Spleen (tissue), 11 donors: ENCODE data around the gene PLB1. TPM values are rescaled to one million over a fixed set of nuclear protein-coding genes. Genes with fewer than 3 reads are reported as not detected.

Experiments used
- DNase-seq: peaks from one replicate; pipeline ENCODE4 v3.0.0-alpha.2; 2020
- H3K27ac ChIP-seq, 8 donors: fragments of 200-600 bp; sonication (generic) in 7 of 8; 1 replicate in 4 of 8; 2 replicates in 4 of 8; pipeline versions ENCODE4 v1.5.0 to v1.8.0; 2016 to 2021; ENCODE audit warnings: inconsistent platforms in 4 of 8, mild to moderate bottlenecking in 4 of 8, moderate library complexity in 1 of 8
- H3K27me3 ChIP-seq, 7 donors: fragments of 200-600 bp; sonication (generic) in 6 of 7; replicated peaks in 1 of 7; 1 replicate in 4 of 7; 2 replicates in 3 of 7; pipeline versions ENCODE4 v1.5.0 to v1.8.0; 2016 to 2021; ENCODE audit warnings: inconsistent platforms in 3 of 7, mild to moderate bottlenecking in 1 of 7
- H3K36me3 ChIP-seq, 6 donors: fragments of 200-600 bp; sonication (generic) in 5 of 6; 1 replicate in 4 of 6; 2 replicates in 2 of 6; pipeline versions ENCODE4 v1.5.0 to v1.8.0; 2016 to 2021; ENCODE audit warnings: inconsistent platforms in 2 of 6
- H3K4me1 ChIP-seq, 6 donors: fragments of 200-600 bp; sonication (generic) in 5 of 6; 1 replicate in 3 of 6; 2 replicates in 3 of 6; pipeline versions ENCODE4 v1.5.0 to v1.8.0; 2016 to 2021; ENCODE audit warnings: inconsistent platforms in 3 of 6
- H3K4me3 ChIP-seq, 8 donors: fragments of 200-600 bp; sonication (generic) in 7 of 8; 1 replicate in 4 of 8; 2 replicates in 4 of 8; pipeline versions ENCODE4 v1.5.0 to v1.8.0; 2016 to 2021; ENCODE audit warnings: inconsistent platforms in 4 of 8, mild to moderate bottlenecking in 4 of 8, moderate library complexity in 2 of 8
- H3K9me3 ChIP-seq, 8 donors: fragments of 200-600 bp; sonication (generic) in 7 of 8; 1 replicate in 4 of 8; 2 replicates in 4 of 8; pipeline versions ENCODE4 v1.5.0 to v1.8.0; 2016 to 2021; ENCODE audit warnings: inconsistent platforms in 4 of 8
- POLR2A ChIP-seq, 3 donors: fragments of 450-650 bp; IDR thresholded peaks; one replicate each; pipeline ENCODE4 v1.5.1; 2017; ENCODE audit warnings: antibody characterized with exemption in 3 of 3, mild to moderate bottlenecking in 1 of 3
- POLR2AphosphoS5 ChIP-seq, 3 donors: sonication (generic); formaldehyde crosslinking; IDR thresholded peaks; one replicate each; pipeline ENCODE4 v1.5.1; 2017; ENCODE audit warnings: antibody characterized with exemption in 3 of 3
- WGBS, 5 donors: extraction: QIAGEN DNeasy Blood & Tissue Kit in 3 of 5; methylation state at CpG; one replicate each; pipeline versions ENCODE4 v1.1.5 to v1.1.7; 2013 to 2018; 5-methylcytosine and 5-hydroxymethylcytosine counted together
- intact Hi-C: fragments of 100-400 bp; cut with DNase I; formaldehyde crosslinking; loops from one replicate; pipeline ENCODE4 v1.15.0; 2023; ENCODE audit warnings: low total_unique reads
- polyA plus RNA-seq, 3 donors: library from polyadenylated mRNA; stranded (reverse); fragments of 200-250 nt; gene quantifications; one replicate each; pipeline ENCODE4 v1.2.1, GENCODE V29; 2013
- total RNA-seq, 7 donors: library from RNA; depleted of rRNA in 3 of 7; stranded (reverse); fragments of >200 nt in 3 of 7; fragmentation: NEBNext Ultra II Directional in 4 of 7; extraction: Animal tissue kit (Norgen Biotek cat#: 25700) in 4 of 7; gene quantifications; one replicate each; pipeline versions ENCODE4 v1.1.0 to v1.2.1, GENCODE V29; 2016 to 2021
- TF ChIP-seq, protein P1 (sequence below), 11 experiments: fragments of 200-600 bp in 7 of 11; fragments of 450-650 bp in 4 of 11; sonication (generic) in 4 of 11; IDR thresholded peaks in 8 of 11; conservative IDR thresholded peaks in 3 of 11; 1 replicate in 7 of 11; 2 replicates in 4 of 11; pipeline versions ENCODE4 v1.4.0 to v1.8.0; 2016 to 2021; ENCODE audit warnings: antibody characterized with exemption in 11 of 11, inconsistent platforms in 4 of 11, mild to moderate bottlenecking in 1 of 11
- donor health status: healthy with polysubstance abuse.
- donor health status: DM: no; HTN: no; CAD: no; lungs with moderate emphysema.
- donor health status: DM: no; HTN: no; CAD: no.
- donor health status: Bipolar disorder and iron deficiency.
- donor health status: healthy.
- donor health status: DM: no; HTN: no; CAD: no.
- donor health status: DM: yes; HTN: yes; CAD: no.

PLB1 gene
- total and polyA plus RNA-seq, 10 donors: 3.8 to 45.7 (median 13.9) TPM

GRCh38 chr2:28566521-28567041 lies 70.7 kb downstream of the PLB1 start:
- TF ChIP-seq POLR2A (IDR thresholded peaks at IDR 0.05) (no peak), POLR2AphosphoS5 (IDR thresholded peaks at IDR 0.05) (peak; percentile 68 to 90 (median 72))
- TF ChIP-seq, protein P1, sequence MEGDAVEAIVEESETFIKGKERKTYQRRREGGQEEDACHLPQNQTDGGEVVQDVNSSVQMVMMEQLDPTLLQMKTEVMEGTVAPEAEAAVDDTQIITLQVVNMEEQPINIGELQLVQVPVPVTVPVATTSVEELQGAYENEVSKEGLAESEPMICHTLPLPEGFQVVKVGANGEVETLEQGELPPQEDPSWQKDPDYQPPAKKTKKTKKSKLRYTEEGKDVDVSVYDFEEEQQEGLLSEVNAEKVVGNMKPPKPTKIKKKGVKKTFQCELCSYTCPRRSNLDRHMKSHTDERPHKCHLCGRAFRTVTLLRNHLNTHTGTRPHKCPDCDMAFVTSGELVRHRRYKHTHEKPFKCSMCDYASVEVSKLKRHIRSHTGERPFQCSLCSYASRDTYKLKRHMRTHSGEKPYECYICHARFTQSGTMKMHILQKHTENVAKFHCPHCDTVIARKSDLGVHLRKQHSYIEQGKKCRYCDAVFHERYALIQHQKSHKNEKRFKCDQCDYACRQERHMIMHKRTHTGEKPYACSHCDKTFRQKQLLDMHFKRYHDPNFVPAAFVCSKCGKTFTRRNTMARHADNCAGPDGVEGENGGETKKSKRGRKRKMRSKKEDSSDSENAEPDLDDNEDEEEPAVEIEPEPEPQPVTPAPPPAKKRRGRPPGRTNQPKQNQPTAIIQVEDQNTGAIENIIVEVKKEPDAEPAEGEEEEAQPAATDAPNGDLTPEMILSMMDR (IDR thresholded peaks at IDR 0.05 in 8 of 11, conservative IDR thresholded peaks at IDR 0.05 in 3 of 11): peak; percentile 98 to 100 (median 100)

DNA sequence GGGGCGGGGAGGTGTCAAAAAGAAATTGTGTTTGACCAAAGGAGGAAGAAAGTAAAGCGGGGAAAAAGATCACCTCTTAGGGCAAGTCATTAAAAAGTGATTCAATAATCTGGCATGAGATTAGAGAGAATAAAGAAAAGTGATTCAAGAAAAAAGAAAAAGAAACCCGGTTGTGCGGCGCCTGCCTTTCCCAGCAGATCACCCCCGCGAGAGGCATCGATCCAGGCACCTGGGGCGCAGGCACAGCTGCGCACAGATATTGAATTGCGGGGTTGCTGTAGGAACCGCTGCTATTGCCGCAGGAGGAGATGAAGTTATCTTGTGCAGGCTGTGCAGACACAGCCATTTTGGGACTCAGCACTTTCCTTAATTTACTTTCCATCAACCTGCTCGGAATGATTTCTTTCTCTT lies 71.2 kb downstream of the PLB1 start:
- H3K9me3 ChIP-seq: no peaks in the 10 kb centered on the region
- no peak for DNase-seq
- peak overlapping the region in 7 of 8 donors; percentile 32 to 81 (median 70) for H3K27ac ChIP-seq
- 1 to 3% (median 2%) methylated on average over 14 of the region's 14 CpGs for WGBS, 5 donors
- H3K27me3 ChIP-seq: no peaks in the 10 kb centered on the region
- intact Hi-C loops: no loop called here
- peak overlapping the region; percentile 33 to 66 (median 52) for H3K4me3 ChIP-seq
- no peak for TF ChIP-seq POLR2A (IDR thresholded peaks at IDR 0.05)
- TF ChIP-seq, protein P1 (IDR thresholded peaks at IDR 0.05 in 8 of 11, conservative IDR thresholded peaks at IDR 0.05 in 3 of 11): peak in 4 of 11 experiments; percentile 37 to 64 (median 52)
- no peaks in the 10 kb centered on the region for H3K36me3 ChIP-seq
- H3K4me1 ChIP-seq: peaks cover 0 to 22% (median 11%) of the 10 kb centered on the region in 6 donors

More at GRCh38 chr2:28566521-28567041, 70.7 kb downstream of the PLB1 start:
- peaks cover 0 to 22% (median 11%) of the 10 kb centered on the region in 6 donors for H3K4me1 ChIP-seq
- H3K9me3 ChIP-seq: no peaks in the 10 kb centered on the region
- intact Hi-C loops: no loop called here
- peak overlapping the region in 6 of 8 donors; percentile 37 to 81 (median 71) for H3K27ac ChIP-seq
- H3K27me3 ChIP-seq: no peaks in the 10 kb centered on the region
- H3K4me3 ChIP-seq: peak overlapping the region; percentile 33 to 66 (median 52)
- H3K36me3 ChIP-seq: no peaks in the 10 kb centered on the region
- DNase-seq: peak; percentile 98
- 0 to 1% (median 1%) methylated on average over 30 to 38 of the region's 38 CpGs for WGBS, 5 donors

DNA sequence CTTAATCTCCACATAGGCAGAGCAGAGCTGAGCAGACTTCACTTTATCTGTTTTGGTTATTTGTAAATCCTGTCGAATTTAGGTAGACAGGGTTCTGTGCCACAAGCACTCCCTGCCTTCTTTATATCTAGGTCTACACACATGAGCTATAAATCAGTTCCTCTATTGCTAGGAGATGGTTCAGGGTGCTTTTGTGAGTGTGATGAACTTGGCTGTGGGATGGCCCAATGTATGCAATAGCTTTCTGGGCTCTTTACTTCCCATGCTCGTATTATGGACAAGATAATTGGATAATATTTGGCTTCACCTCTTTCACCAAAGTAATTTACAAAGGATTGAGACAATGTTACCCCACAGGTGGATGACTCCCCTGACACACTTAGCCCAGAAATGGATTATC lies 72.2 kb downstream of the PLB1 start:
- Histone ChIP-seq H3K27ac (no peak overlapping the region), H3K4me3 (no peak overlapping the region), H3K9me3 (no peaks in the 10 kb centered on the region), H3K27me3 (no peaks in the 10 kb centered on the region), H3K36me3 (no peaks in the 10 kb centered on the region), H3K4me1 (peaks cover 0 to 22% (median 11%) of the 10 kb centered on the region in 6 donors)
- TF ChIP-seq, protein P1 (IDR thresholded peaks at IDR 0.05 in 8 of 11, conservative IDR thresholded peaks at IDR 0.05 in 3 of 11): no peak
- no peak for TF ChIP-seq POLR2AphosphoS5 (IDR thresholded peaks at IDR 0.05)
- TF ChIP-seq POLR2A (IDR thresholded peaks at IDR 0.05): no peak
- 77 to 92% (median 81%) methylated on average over 2 of the region's 2 CpGs for WGBS, 5 donors
- intact Hi-C loops: no loop called here
- DNase-seq: no peak

- WGBS, 5 donors: 67 to 88% (median 78%) methylated on average over 5 of the region's 5 CpGs
- Histone ChIP-seq H3K4me1 (peaks cover 0 to 22% (median 11%) of the 10 kb centered on the region in 6 donors), H3K36me3 (no peaks in the 10 kb centered on the region), H3K27me3 (no peaks in the 10 kb centered on the region), H3K9me3 (no peaks in the 10 kb centered on the region), H3K4me3 (no peak overlapping the region), H3K27ac (no peak overlapping the region)
- intact Hi-C loops: no loop called here
- TF ChIP-seq POLR2AphosphoS5 (IDR thresholded peaks at IDR 0.05) (no peak), POLR2A (IDR thresholded peaks at IDR 0.05) (no peak)
- TF ChIP-seq, protein P1 (IDR thresholded peaks at IDR 0.05 in 8 of 11, conservative IDR thresholded peaks at IDR 0.05 in 3 of 11): no peak
- no peak for DNase-seq
Measured at GRCh38 chr2:28568533-28568932, 72.7 kb downstream of the PLB1 start.
